Colon (tissue), 2 donors: Measurements from ENCODE around the gene DHX32.
"Not testable (repeated sequence)": the region's sequence is repeated elsewhere in the genome, so short reads cannot be mapped to it uniquely, and the experiment has no call there.

ENCODE experiments used
- FAIRE-seq: peaks from 2 replicates; lab custom pipeline; 2012; peaks lifted over from hg19 to GRCh38; lab: Jason Lieb, UNC
- donor health status: control.
- donor health status: control.

The DHX32 gene

GRCh38 chr10:125896088-125896934, 15.2 kb upstream of the DHX32 start, which contains the start of gene FANK1:
Gene FANK1 (plus strand): TSS chr10:125896564. CDS start chr10:125896643, 79 bp downstream.
- not testable (repeated sequence) for FAIRE-seq

- not testable (repeated sequence) for FAIRE-seq
Measured at GRCh38 chr10:125895130-125896087, 14.3 kb upstream of the DHX32 start.

GRCh38 chr10:125894176-125894575, 13.1 kb upstream of the DHX32 start:
- FAIRE-seq: not testable (repeated sequence)

- not testable (repeated sequence) for FAIRE-seq
Measured at GRCh38 chr10:125892402-125892801, 11.3 kb upstream of the DHX32 start.

- FAIRE-seq: not testable (repeated sequence)
Measured at GRCh38 chr10:125889441-125889840, 8.3 kb upstream of the DHX32 start.

GRCh38 chr10:125886914-125887512, 5.9 kb upstream of the DHX32 start:
- FAIRE-seq: no peak

GRCh38 chr10:125883211-125883610, 2.1 kb upstream of the DHX32 start:
- no peak for FAIRE-seq

GRCh38 chr10:125882596-125882995, 1.5 kb upstream of the DHX32 start:
- FAIRE-seq: no peak

GRCh38 chr10:125880719-125881118, 373 bp downstream of the DHX32 start:
- no peak for FAIRE-seq

- no peak for FAIRE-seq
Measured at GRCh38 chr10:125878957-125879835, 1.9 kb downstream of the DHX32 start.

GRCh38 chr10:125871338-125871737, 9.8 kb downstream of the DHX32 start:
- FAIRE-seq: no peak

GRCh38 chr10:125868372-125868975, 12.6 kb downstream of the DHX32 start:
- FAIRE-seq: no peak

GRCh38 chr10:125866421-125867029, 14.6 kb downstream of the DHX32 start:
- FAIRE-seq: no peak

GRCh38 chr10:125865120-125865519, 16.0 kb downstream of the DHX32 start:
- FAIRE-seq: no peak

GRCh38 chr10:125859128-125859817, 21.8 kb downstream of the DHX32 start:
- FAIRE-seq: no peak

GRCh38 chr10:125857185-125857760, 23.8 kb downstream of the DHX32 start:
- FAIRE-seq: no peak

GRCh38 chr10:125852487-125852886, 28.6 kb downstream of the DHX32 start:
- no peak for FAIRE-seq

GRCh38 chr10:125850766-125851731, 30.0 kb downstream of the DHX32 start:
- FAIRE-seq: no peak
